Osteoblast (primary cell): ENCODE measurements around the gene RUVBL1. TPM values are rescaled to one million over a fixed set of nuclear protein-coding genes. Genes with fewer than 3 reads are reported as not detected.

Source experiments
- DNase-seq: peaks from one replicate; pipeline ENCODE4 v3.0.0; 2011; ENCODE audit warnings: low spot score, mixed read lengths; ENCODE audit not compliant: insufficient read length; ENCODE audit errors: missing footprints
- H2AFZ ChIP-seq: 2 replicates; pipeline ENCODE4 v1.6.0; 2011; ENCODE audit warnings: mild to moderate bottlenecking, low read length
- H3K27ac ChIP-seq: 2 replicates; pipeline ENCODE4 v1.5.1; 2011; ENCODE audit warnings: mild to moderate bottlenecking, low read depth, low read length, moderate library complexity
- H3K27me3 ChIP-seq: 2 replicates; pipeline ENCODE4 v1.6.0; 2012; ENCODE audit warnings: mild to moderate bottlenecking, control low read depth, inconsistent platforms, low read length, moderate library complexity; ENCODE audit not compliant: insufficient read depth
- H3K36me3 ChIP-seq: 2 replicates; pipeline ENCODE4 v1.5.1; 2011; ENCODE audit warnings: mild to moderate bottlenecking, low read length, control low read depth, moderate library complexity; ENCODE audit not compliant: insufficient read depth
- H3K4me1 ChIP-seq: 2 replicates; pipeline ENCODE4 v1.5.1; 2011; ENCODE audit warnings: mild to moderate bottlenecking, low read length, control low read depth, moderate library complexity; ENCODE audit not compliant: insufficient read depth
- H3K4me2 ChIP-seq: 2 replicates; pipeline ENCODE4 v1.6.0; 2011; ENCODE audit warnings: mild to moderate bottlenecking, low read length; ENCODE audit not compliant: insufficient read depth
- H3K4me3 ChIP-seq: fragments of 200-600 bp; sonication (generic); 3 replicates; pipeline ENCODE4 v1.5.1; 2012; ENCODE audit warnings: mild to moderate bottlenecking, low read length, inconsistent platforms; ENCODE audit not compliant: insufficient read depth
- H3K79me2 ChIP-seq: 2 replicates; pipeline ENCODE4 v1.6.0; 2012; ENCODE audit warnings: mild to moderate bottlenecking, low read length, control low read depth, inconsistent platforms; ENCODE audit not compliant: insufficient read depth
- H3K9me3 ChIP-seq: 2 replicates; pipeline ENCODE4 v1.5.1; 2011; ENCODE audit warnings: low read depth, low read length, control low read depth
- H4K20me1 ChIP-seq: 2 replicates; pipeline ENCODE4 v1.6.0; 2012; ENCODE audit warnings: mild to moderate bottlenecking, low read length, control low read depth; ENCODE audit not compliant: insufficient read depth
- CTCF ChIP-seq: IDR thresholded peaks from 2 replicates; pipeline ENCODE4 v1.5.1; 2011; ENCODE audit warnings: mild to moderate bottlenecking, low read depth, low read length, moderate library complexity; ENCODE audit errors: extremely low read depth
- total RNA-seq: library from RNA; depleted of rRNA; stranded (reverse); fragments of >200 nt; gene quantifications from 2 replicates; pipeline ENCODE4 v1.2.3, GENCODE V29; 2012

The RUVBL1 gene
- total RNA-seq = 40.1 and 41.6 TPM in 2 replicates

GRCh38 chr3:128123538-128124368 is at the start of gene RUVBL1:
Gene RUVBL1, minus strand, starts transcription at chr3:128123812. Its CDS starts 88 bp downstream, at chr3:128123724.
- Histone ChIP-seq H4K20me1 (no peaks in the 10 kb centered on the region), H2AFZ (peak within 1 kb of the TSS; percentile 97), H3K9me3 (no peaks in the 10 kb centered on the region), H3K27me3 (no peaks in the 10 kb centered on the region), H3K36me3 (peaks cover 4% of the 10 kb centered on the region), H3K4me2 (peak within 1 kb of the TSS; percentile 93), H3K4me1 (peaks cover 7% of the 10 kb centered on the region), H3K27ac (peak within 1 kb of the TSS; percentile 88), H3K79me2 (peaks cover 22% of the 10 kb centered on the region), H3K4me3 (peak within 1 kb of the TSS; percentile 100)
- DNase-seq = peak; percentile 99
- no peak for TF ChIP-seq CTCF

- no peak for TF ChIP-seq CTCF
- no peak overlapping the region for H2AFZ ChIP-seq
- no peaks in the 10 kb centered on the region for H3K36me3 ChIP-seq
- peaks cover 5% of the 10 kb centered on the region for H4K20me1 ChIP-seq
- no peaks in the 10 kb centered on the region for H3K4me1 ChIP-seq
- no peak for DNase-seq
- H3K4me3 ChIP-seq = no peak overlapping the region
- no peaks in the 10 kb centered on the region for H3K79me2 ChIP-seq
- H3K4me2 ChIP-seq = no peak overlapping the region
- no peak overlapping the region for H3K27ac ChIP-seq
- no peaks in the 10 kb centered on the region for H3K9me3 ChIP-seq
- no peaks in the 10 kb centered on the region for H3K27me3 ChIP-seq
Measured at GRCh38 chr3:128173200-128173599, 49.6 kb upstream of the RUVBL1 start.

GRCh38 chr3:128170866-128171516 is 47.4 kb upstream of the RUVBL1 start:
- peak; percentile 97 for TF ChIP-seq CTCF
- Histone ChIP-seq H3K4me3 (no peak overlapping the region), H3K27ac (no peak overlapping the region), H3K9me3 (no peaks in the 10 kb centered on the region), H3K36me3 (no peaks in the 10 kb centered on the region), H3K4me2 (no peak overlapping the region), H3K79me2 (no peaks in the 10 kb centered on the region), H3K4me1 (no peaks in the 10 kb centered on the region), H3K27me3 (no peaks in the 10 kb centered on the region), H2AFZ (no peak overlapping the region), H4K20me1 (peaks cover 9% of the 10 kb centered on the region)
- DNase-seq = peak; percentile 95

DNA sequence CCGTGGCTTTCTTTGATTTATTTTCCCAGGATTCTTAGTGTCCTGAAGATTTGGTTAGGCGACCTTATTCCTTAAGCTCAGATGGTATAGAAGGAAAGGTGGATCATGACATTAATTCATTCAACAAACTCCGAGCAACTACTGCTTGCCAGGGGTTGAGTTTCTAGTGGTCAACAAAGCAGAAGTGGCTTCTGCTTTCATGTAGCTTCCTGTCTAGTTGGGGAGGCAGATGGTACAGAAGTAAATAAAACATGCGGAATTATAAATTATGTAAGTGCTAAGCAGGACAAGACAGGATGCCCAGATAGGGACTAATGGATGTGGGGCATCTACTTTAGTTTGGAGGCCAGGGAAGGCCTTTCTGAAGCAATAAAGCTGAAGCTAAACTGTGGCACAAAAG is 45.2 kb upstream of the RUVBL1 start:
- no peak overlapping the region for H3K4me3 ChIP-seq
- H2AFZ ChIP-seq = no peak overlapping the region
- H3K4me2 ChIP-seq = no peak overlapping the region
- H3K79me2 ChIP-seq = peaks cover 2% of the 10 kb centered on the region
- H3K27me3 ChIP-seq = no peaks in the 10 kb centered on the region
- H3K4me1 ChIP-seq = no peaks in the 10 kb centered on the region
- no peaks in the 10 kb centered on the region for H3K36me3 ChIP-seq
- no peak for TF ChIP-seq CTCF
- peaks cover 9% of the 10 kb centered on the region for H4K20me1 ChIP-seq
- H3K27ac ChIP-seq = no peak overlapping the region
- no peaks in the 10 kb centered on the region for H3K9me3 ChIP-seq
- DNase-seq = no peak
